Osteoblast (primary cell): ENCODE results near the gene OTOP2. TPM values are rescaled to one million over a fixed set of nuclear protein-coding genes. Genes with fewer than 3 reads are reported as not detected.

Experiments
- DNase-seq: peaks from one replicate; pipeline ENCODE4 v3.0.0; 2011; ENCODE audit warnings: low spot score, mixed read lengths; ENCODE audit not compliant: insufficient read length; ENCODE audit errors: missing footprints
- H2AFZ ChIP-seq: 2 replicates; pipeline ENCODE4 v1.6.0; 2011; ENCODE audit warnings: mild to moderate bottlenecking, low read length
- H3K27ac ChIP-seq: 2 replicates; pipeline ENCODE4 v1.5.1; 2011; ENCODE audit warnings: mild to moderate bottlenecking, low read depth, low read length, moderate library complexity
- H3K27me3 ChIP-seq: 2 replicates; pipeline ENCODE4 v1.6.0; 2012; ENCODE audit warnings: mild to moderate bottlenecking, control low read depth, inconsistent platforms, low read length, moderate library complexity; ENCODE audit not compliant: insufficient read depth
- H3K36me3 ChIP-seq: 2 replicates; pipeline ENCODE4 v1.5.1; 2011; ENCODE audit warnings: mild to moderate bottlenecking, low read length, control low read depth, moderate library complexity; ENCODE audit not compliant: insufficient read depth
- H3K4me1 ChIP-seq: 2 replicates; pipeline ENCODE4 v1.5.1; 2011; ENCODE audit warnings: mild to moderate bottlenecking, low read length, control low read depth, moderate library complexity; ENCODE audit not compliant: insufficient read depth
- H3K4me2 ChIP-seq: 2 replicates; pipeline ENCODE4 v1.6.0; 2011; ENCODE audit warnings: mild to moderate bottlenecking, low read length; ENCODE audit not compliant: insufficient read depth
- H3K4me3 ChIP-seq: fragments of 200-600 bp; sonication (generic); 3 replicates; pipeline ENCODE4 v1.5.1; 2012; ENCODE audit warnings: mild to moderate bottlenecking, low read length, inconsistent platforms; ENCODE audit not compliant: insufficient read depth
- H3K79me2 ChIP-seq: 2 replicates; pipeline ENCODE4 v1.6.0; 2012; ENCODE audit warnings: mild to moderate bottlenecking, low read length, control low read depth, inconsistent platforms; ENCODE audit not compliant: insufficient read depth
- H3K9me3 ChIP-seq: 2 replicates; pipeline ENCODE4 v1.5.1; 2011; ENCODE audit warnings: low read depth, low read length, control low read depth
- H4K20me1 ChIP-seq: 2 replicates; pipeline ENCODE4 v1.6.0; 2012; ENCODE audit warnings: mild to moderate bottlenecking, low read length, control low read depth; ENCODE audit not compliant: insufficient read depth
- total RNA-seq: library from RNA; depleted of rRNA; stranded (reverse); fragments of >200 nt; gene quantifications from 2 replicates; pipeline ENCODE4 v1.2.3, GENCODE V29; 2012
- TF ChIP-seq, protein P1 (sequence below): IDR thresholded peaks from 2 replicates; pipeline ENCODE4 v1.5.1; 2011; ENCODE audit warnings: mild to moderate bottlenecking, low read depth, low read length, moderate library complexity; ENCODE audit errors: extremely low read depth

OTOP2 gene
- total RNA-seq, 1 donor, result not detected

DNA sequence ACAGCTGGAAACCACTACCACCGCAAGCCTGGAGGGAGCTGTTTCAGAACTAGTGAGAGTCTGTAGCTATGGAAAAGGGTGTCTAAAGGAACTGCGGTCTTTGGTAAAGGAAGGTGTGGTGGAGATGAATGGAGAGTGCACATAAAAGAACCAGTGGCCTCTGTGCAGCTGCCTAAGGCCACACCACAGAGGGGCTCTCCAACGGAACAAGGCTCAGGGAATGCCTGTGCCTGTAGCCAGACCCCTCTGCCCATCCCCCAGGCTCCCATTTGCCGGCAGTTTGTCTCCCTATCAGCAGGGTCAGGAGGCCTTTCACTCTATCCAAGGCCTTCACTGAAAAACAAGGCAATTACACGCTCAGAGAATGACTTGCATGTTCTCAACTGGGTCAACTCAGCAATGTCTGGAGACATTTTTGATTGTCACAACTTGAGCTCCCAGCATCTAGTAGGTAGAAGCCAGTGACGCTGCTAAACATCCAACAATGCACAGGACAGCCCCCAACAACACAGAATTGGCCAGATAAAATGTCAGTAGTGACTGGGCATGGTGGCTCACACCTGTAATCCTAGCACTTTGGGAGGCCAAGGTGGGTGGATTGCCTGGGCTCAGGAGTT is 48.0 kb upstream of the OTOP2 start:
- peaks cover 12% of the 10 kb centered on the region for H3K79me2 ChIP-seq
- H2AFZ ChIP-seq, result peak overlapping the region; percentile 14
- no peaks in the 10 kb centered on the region for H3K9me3 ChIP-seq
- peaks cover 14% of the 10 kb centered on the region for H3K27me3 ChIP-seq
- H3K4me3 ChIP-seq, result no peak overlapping the region
- TF ChIP-seq, protein P1, sequence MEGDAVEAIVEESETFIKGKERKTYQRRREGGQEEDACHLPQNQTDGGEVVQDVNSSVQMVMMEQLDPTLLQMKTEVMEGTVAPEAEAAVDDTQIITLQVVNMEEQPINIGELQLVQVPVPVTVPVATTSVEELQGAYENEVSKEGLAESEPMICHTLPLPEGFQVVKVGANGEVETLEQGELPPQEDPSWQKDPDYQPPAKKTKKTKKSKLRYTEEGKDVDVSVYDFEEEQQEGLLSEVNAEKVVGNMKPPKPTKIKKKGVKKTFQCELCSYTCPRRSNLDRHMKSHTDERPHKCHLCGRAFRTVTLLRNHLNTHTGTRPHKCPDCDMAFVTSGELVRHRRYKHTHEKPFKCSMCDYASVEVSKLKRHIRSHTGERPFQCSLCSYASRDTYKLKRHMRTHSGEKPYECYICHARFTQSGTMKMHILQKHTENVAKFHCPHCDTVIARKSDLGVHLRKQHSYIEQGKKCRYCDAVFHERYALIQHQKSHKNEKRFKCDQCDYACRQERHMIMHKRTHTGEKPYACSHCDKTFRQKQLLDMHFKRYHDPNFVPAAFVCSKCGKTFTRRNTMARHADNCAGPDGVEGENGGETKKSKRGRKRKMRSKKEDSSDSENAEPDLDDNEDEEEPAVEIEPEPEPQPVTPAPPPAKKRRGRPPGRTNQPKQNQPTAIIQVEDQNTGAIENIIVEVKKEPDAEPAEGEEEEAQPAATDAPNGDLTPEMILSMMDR, result no peak
- no peak overlapping the region for H3K4me2 ChIP-seq
- no peaks in the 10 kb centered on the region for H4K20me1 ChIP-seq
- no peak for DNase-seq
- no peaks in the 10 kb centered on the region for H3K36me3 ChIP-seq
- H3K4me1 ChIP-seq, result peaks cover 19% of the 10 kb centered on the region
- H3K27ac ChIP-seq, result no peak overlapping the region

DNA sequence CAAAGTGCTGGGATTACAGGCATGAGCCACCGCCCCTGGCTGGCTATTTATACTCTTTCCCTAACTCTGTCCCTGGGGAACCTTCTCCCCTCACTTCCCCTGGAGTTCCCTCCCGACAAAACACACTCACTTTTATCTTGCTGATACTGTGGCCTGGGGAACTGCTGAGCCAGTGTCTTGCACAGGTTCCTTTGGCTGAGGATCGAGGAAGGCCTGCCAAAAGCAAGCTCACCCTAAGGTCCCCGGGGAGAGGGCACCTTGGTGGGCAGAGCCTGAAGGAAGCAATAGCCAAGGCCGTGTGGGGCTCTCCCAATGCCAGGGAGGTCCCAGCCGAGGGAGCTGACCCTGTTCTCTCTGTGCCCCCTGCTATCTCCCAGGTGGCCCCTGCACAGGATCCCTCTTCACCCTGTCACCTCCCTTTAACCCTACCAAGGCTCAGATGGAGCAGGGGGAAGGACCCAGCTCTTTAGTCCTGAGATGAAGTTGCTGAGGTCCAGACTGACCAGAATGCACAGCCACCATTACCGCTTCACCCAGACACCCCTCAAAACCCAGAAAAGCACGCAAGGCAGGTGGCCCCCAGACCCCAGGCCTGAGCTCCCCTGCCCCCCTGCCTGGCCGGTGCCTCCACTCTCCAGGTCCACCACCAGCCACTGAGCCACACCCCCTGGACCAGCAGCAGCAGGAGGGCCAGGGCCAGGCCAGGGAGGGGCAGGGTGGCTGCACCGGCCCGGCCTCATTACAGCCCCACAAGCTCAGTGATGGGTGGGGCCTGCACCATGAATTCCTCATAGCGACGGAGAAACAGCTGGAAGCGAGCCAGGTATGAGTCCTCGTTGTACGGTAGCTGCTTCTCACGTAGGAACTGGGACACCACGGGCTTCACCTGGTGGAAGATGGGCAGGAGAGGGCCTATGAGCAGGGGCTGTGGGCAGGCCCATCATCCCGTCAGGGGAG is 46.2 kb upstream of the OTOP2 start:
- no peak for DNase-seq
- TF ChIP-seq, protein P1, result no peak

DNA sequence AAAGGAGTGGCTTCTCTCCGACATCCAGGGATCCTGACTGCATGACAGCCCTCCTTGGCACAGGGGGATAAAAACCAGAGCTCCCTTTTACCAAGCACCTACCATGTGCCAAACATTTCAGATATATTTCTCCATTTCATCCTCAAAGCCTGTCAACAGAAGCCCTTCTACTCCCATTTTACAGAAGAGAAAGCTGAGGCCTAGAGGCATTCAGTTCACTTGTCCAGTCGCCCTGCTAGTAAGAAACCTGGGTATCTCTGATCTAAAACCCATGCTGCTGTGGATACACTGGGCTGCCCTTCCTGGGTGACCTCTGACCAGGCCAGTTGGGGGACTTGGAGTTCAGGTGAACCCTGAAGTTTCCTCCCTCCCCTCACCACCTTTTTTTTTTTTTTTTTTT is 45.4 kb upstream of the OTOP2 start:
- Histone ChIP-seq H2AFZ (no peak overlapping the region), H3K4me1 (peaks cover 6% of the 10 kb centered on the region), H3K36me3 (no peaks in the 10 kb centered on the region), H4K20me1 (no peaks in the 10 kb centered on the region), H3K79me2 (no peaks in the 10 kb centered on the region), H3K27ac (no peak overlapping the region), H3K27me3 (peaks cover 28% of the 10 kb centered on the region), H3K9me3 (no peaks in the 10 kb centered on the region), H3K4me3 (no peak overlapping the region), H3K4me2 (no peak overlapping the region)
- TF ChIP-seq, protein P1, result no peak
- DNase-seq, result no peak

More for the DNA sequence above, 46.2 kb upstream of the OTOP2 start:
- Histone ChIP-seq H3K27me3 (peaks cover 24% of the 10 kb centered on the region), H3K36me3 (no peaks in the 10 kb centered on the region), H4K20me1 (no peaks in the 10 kb centered on the region), H2AFZ (no peak overlapping the region), H3K9me3 (no peaks in the 10 kb centered on the region), H3K27ac (no peak overlapping the region), H3K79me2 (no peaks in the 10 kb centered on the region), H3K4me1 (peaks cover 8% of the 10 kb centered on the region), H3K4me2 (no peak overlapping the region), H3K4me3 (no peak overlapping the region)

DNA sequence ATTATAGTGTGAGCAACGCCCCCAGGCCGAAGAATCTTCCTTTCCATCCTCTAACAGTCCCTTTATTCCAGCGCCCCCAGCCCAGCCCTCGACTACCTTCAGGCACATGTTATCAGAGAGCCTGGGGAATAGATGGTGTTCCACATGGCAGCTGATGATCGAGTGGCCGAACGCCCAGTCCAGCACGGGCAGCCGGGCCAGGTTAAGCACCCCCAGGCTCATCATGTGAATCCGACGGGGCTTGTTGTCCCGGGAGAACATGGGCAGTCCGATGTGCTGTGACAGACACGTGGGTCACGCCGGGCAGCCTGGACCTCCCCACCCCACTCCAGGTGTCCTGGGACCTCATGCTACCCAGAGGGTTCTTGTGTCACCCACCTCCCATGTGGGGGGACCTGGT is 44.8 kb upstream of the OTOP2 start:
- Histone ChIP-seq H3K9me3 (no peaks in the 10 kb centered on the region), H3K4me2 (no peak overlapping the region), H3K4me3 (no peak overlapping the region), H3K4me1 (no peaks in the 10 kb centered on the region), H3K27me3 (peaks cover 28% of the 10 kb centered on the region), H4K20me1 (no peaks in the 10 kb centered on the region), H2AFZ (no peak overlapping the region), H3K27ac (no peak overlapping the region), H3K79me2 (no peaks in the 10 kb centered on the region), H3K36me3 (no peaks in the 10 kb centered on the region)
- no peak for DNase-seq
- TF ChIP-seq, protein P1, result no peak
